Liver (tissue), 3 donors: ENCODE results near the gene FBXO10.

Experiments used
- CTCF ChIP-seq: fragments of 150-350 bp; IDR thresholded peaks from 2 replicates; pipeline ENCODE4 v1.5.1; 2017; ENCODE audit warnings: improper control_type of control experiment, low read depth, low read length; ENCODE audit not compliant: missing input control
- REST ChIP-seq: IDR thresholded peaks from 2 replicates; pipeline ENCODE4 v1.6.1; 2016; ENCODE audit warnings: antibody characterized with exemption, mild to moderate bottlenecking
- SP1 ChIP-seq: IDR thresholded peaks from 2 replicates; pipeline ENCODE4 v1.6.1; 2018; ENCODE audit warnings: antibody characterized with exemption, mild to moderate bottlenecking
- donor health status: healthy.
- donor health status: healthy.

- TF ChIP-seq CTCF (no peak), REST (no peak), SP1 (no peak)
These were observed 32.1 kb upstream of the FBXO10 start for GRCh38 chr9:37608250-37608649.
